K562 (cell line): ENCODE measurements around the gene AIFM3. TPM values are rescaled to one million over a fixed set of nuclear protein-coding genes. Genes with fewer than 3 reads are reported as not detected.

Experiments
- BACH1 ChIP-seq: fragments of 200-800 bp; sonication (Bioruptor generic); IDR thresholded peaks from 2 replicates; pipeline ENCODE4 v1.6.1; 2016; ENCODE audit warnings: missing genetic modification characterization, missing compliant biosample characterization
- COPS2 ChIP-seq: fragments of 450-650 bp; conservative IDR thresholded peaks from 2 replicates; pipeline ENCODE4 v1.6.1; 2016; ENCODE audit warnings: mild to moderate bottlenecking, moderate library complexity
- CREBBP ChIP-seq: IDR thresholded peaks from one replicate; pipeline ENCODE4 v1.6.1; 2012; ENCODE audit warnings: low read depth, mild to moderate bottlenecking, control low read depth, inconsistent platforms, low read length
- DEAF1 ChIP-seq: fragments of 450-650 bp; formaldehyde crosslinking; IDR thresholded peaks from 2 replicates; pipeline ENCODE4 v1.4.0; 2020; ENCODE audit warnings: mild to moderate bottlenecking, moderate library complexity
- ELK3 ChIP-seq: fragments of 450-650 bp; formaldehyde crosslinking; IDR thresholded peaks from 2 replicates; pipeline ENCODE4 v1.4.0; 2020; ENCODE audit warnings: mild to moderate bottlenecking
- ERF ChIP-seq: fragments of 450-650 bp; formaldehyde crosslinking; IDR thresholded peaks from 2 replicates; pipeline ENCODE4 v1.4.0; 2020; ENCODE audit warnings: mild to moderate bottlenecking, mixed read lengths
- ETV1 ChIP-seq: fragments of 450-650 bp; conservative IDR thresholded peaks from 2 replicates; pipeline ENCODE4 v1.6.1; 2016; ENCODE audit warnings: missing genetic modification characterization, control low read depth, low read depth, missing compliant biosample characterization
- FUS ChIP-seq: fragments of 200-400 bp; formaldehyde crosslinking; optimal IDR thresholded peaks from 2 replicates; pipeline ENCODE3; 2017; ENCODE audit warnings: low read depth, low read length
- GTF2F1 ChIP-seq: IDR thresholded peaks from 2 replicates; pipeline ENCODE4 v1.6.1; 2011; ENCODE audit warnings: low read depth, low read length, improper control_type of control experiment
- HDAC8 ChIP-seq: fragments of 450-650 bp; IDR thresholded peaks from 2 replicates; pipeline ENCODE4 v1.6.1; 2016; ENCODE audit warnings: mild to moderate bottlenecking, missing genetic modification characterization, moderate library complexity, missing compliant biosample characterization
- HNRNPK ChIP-seq: fragments of 200-400 bp; formaldehyde crosslinking; IDR thresholded peaks from one replicate; pipeline ENCODE4 v1.6.1; 2018; ENCODE audit warnings: mild to moderate bottlenecking, low read depth, low read length; ENCODE audit not compliant: poor library complexity, severe bottlenecking
- KHSRP ChIP-seq: fragments of 450-650 bp; IDR thresholded peaks from 2 replicates; pipeline ENCODE4 v1.6.1; 2017
- MTF1 ChIP-seq: fragments of 250-450 bp; sonication (Bioruptor Pico); IDR thresholded peaks from 2 replicates; pipeline ENCODE4 v1.9.0; 2021; ENCODE audit warnings: moderate library complexity, mild to moderate bottlenecking, inconsistent platforms, borderline replicate concordance
- NCOR1 ChIP-seq: fragments of 450-650 bp; IDR thresholded peaks from 2 replicates; pipeline ENCODE4 v1.6.1; 2016; ENCODE audit warnings: mild to moderate bottlenecking, moderate library complexity
- POLR2AphosphoS5 ChIP-seq: IDR thresholded peaks from 2 replicates; pipeline ENCODE4 v1.6.1; 2011; ENCODE audit warnings: mild to moderate bottlenecking, low read depth, low read length, moderate library complexity; ENCODE audit not compliant: control insufficient read depth, insufficient read depth
- RBBP5 ChIP-seq: fragments of 200-600 bp; sonication (generic); IDR thresholded peaks from 2 replicates; pipeline ENCODE4 v1.6.1; 2012; ENCODE audit warnings: borderline replicate concordance, mild to moderate bottlenecking, low read length, control low read depth, inconsistent platforms; ENCODE audit not compliant: insufficient read depth, poor library complexity, severe bottlenecking
- RHOXF2B ChIP-seq: fragments of 250-450 bp; sonication (Bioruptor Pico); conservative IDR thresholded peaks from 2 replicates; pipeline ENCODE4 v1.5.1; 2021
- SMAD4 ChIP-seq: fragments of 250-450 bp; sonication (Bioruptor Pico); conservative IDR thresholded peaks from 2 replicates; pipeline ENCODE4 v1.8.0; 2021; ENCODE audit warnings: inconsistent platforms, mild to moderate bottlenecking, moderate library complexity
- SRSF9 ChIP-seq: fragments of 200-400 bp; formaldehyde crosslinking; IDR thresholded peaks from 2 replicates; pipeline ENCODE4 v1.6.1; 2017; ENCODE audit warnings: low read depth, low read length, borderline replicate concordance
- TBL1XR1 ChIP-seq, 2 experiments: IDR thresholded peaks; 2 replicates each; pipeline ENCODE4 v1.6.1; 2012; ENCODE audit warnings: improper control_type of control experiment in 2 of 2, low read length in 2 of 2, mild to moderate bottlenecking in 1 of 2
- TEAD1 ChIP-seq, 2 experiments: fragments of 450-650 bp in 1 of 2; sonication (generic) in 1 of 2; formaldehyde crosslinking; IDR thresholded peaks; 2 replicates each; pipeline versions ENCODE4 v1.4.0 to v1.8.0; 2020 to 2022; ENCODE audit warnings: mild to moderate bottlenecking in 2 of 2, missing genetic modification reagents in 1 of 2
- TFAP4 ChIP-seq: sonication (generic); formaldehyde crosslinking; IDR thresholded peaks from 2 replicates; pipeline ENCODE4 v1.8.0; 2022; ENCODE audit warnings: missing genetic modification reagents, mild to moderate bottlenecking, moderate library complexity, borderline replicate concordance
- ZEB2 ChIP-seq: fragments of 450-650 bp; IDR thresholded peaks from 2 replicates; pipeline ENCODE4 v1.6.1; 2016
- ZNF589 ChIP-seq: fragments of 200-800 bp; sonication (Bioruptor generic); IDR thresholded peaks from 2 replicates; pipeline ENCODE4 v1.6.1; 2016; ENCODE audit warnings: low read depth, missing genetic modification characterization, missing compliant biosample characterization
- polyA plus RNA-seq, 8 experiments: library from polyadenylated mRNA; depleted of rRNA in 4 of 8; stranded (reverse) in 5 of 8; unstranded in 3 of 8; fragments of >200 nt; fragmentation: Nextera tagmentation in 2 of 8; fragmentation: Illumina TruSeq in 1 of 8; extraction: Ambion mirVana in 2 of 8; extraction: Trizol in 1 of 8; gene quantifications; 2 replicates each; pipeline versions ENCODE4 v1.2.1 to v1.2.3, GENCODE V29; 2011 to 2014; ENCODE audit warnings: inconsistent platforms in 1 of 8, missing spikeins in 1 of 8
- total RNA-seq, 7 experiments: library from RNA; depleted of rRNA in 6 of 7; stranded (reverse); fragments of >200 nt in 6 of 7; fragmentation: Illumina TruSeq in 2 of 7; extraction: Trizol in 2 of 7; gene quantifications; 2 replicates each; pipeline versions ENCODE4 v1.2.1 to v1.2.3, GENCODE V29; 2011 to 2021; ENCODE audit warnings: low replicate concordance in 1 of 7
- TF ChIP-seq, protein P1 (sequence below): sonication (generic); formaldehyde crosslinking; IDR thresholded peaks from 2 replicates; pipeline ENCODE4 v1.8.0; 2022; ENCODE audit warnings: mild to moderate bottlenecking, low read depth, missing genetic modification reagents

Gene AIFM3
- total and polyA plus RNA-seq, 9 of the 15 experiments (the other 6 are each of a cell fraction or from before 2014, with no cell fraction given) = 0.03 to 0.20 (median 0.07) TPM; not detected in 1

- TF ChIP-seq, protein P1, sequence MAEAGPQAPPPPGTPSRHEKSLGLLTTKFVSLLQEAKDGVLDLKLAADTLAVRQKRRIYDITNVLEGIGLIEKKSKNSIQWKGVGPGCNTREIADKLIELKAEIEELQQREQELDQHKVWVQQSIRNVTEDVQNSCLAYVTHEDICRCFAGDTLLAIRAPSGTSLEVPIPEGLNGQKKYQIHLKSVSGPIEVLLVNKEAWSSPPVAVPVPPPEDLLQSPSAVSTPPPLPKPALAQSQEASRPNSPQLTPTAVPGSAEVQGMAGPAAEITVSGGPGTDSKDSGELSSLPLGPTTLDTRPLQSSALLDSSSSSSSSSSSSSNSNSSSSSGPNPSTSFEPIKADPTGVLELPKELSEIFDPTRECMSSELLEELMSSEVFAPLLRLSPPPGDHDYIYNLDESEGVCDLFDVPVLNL (CRISPR knock-in tag) = no peak; the same call in 1 of the 2 replicates
- TF ChIP-seq TEAD1 (CRISPR knock-in tag; IDR thresholded peaks at IDR 0.05) (no peak), HDAC8 (tag) (peak; percentile 75), GTF2F1 (no peak), HNRNPK (no peak), ERF (CRISPR knock-in tag) (no peak), BACH1 (no peak), ZEB2 (peak; percentile 12; the same call in 1 of the 2 replicates), RHOXF2B (CRISPR knock-in tag) (no peak), DEAF1 (CRISPR knock-in tag) (no peak), ZNF589 (CRISPR knock-in tag) (no peak), FUS (no peak), MTF1 (no peak), POLR2AphosphoS5 (no peak), ETV1 (tag) (no peak), COPS2 (no peak), TBL1XR1 (IDR thresholded peaks at IDR 0.05; ENCODE audit: low read length in 2 of 2) (peak in 1 of 2 experiments; percentile 72; a peak in 1 of 4 replicates), SMAD4 (CRISPR knock-in tag) (no peak), ELK3 (CRISPR knock-in tag) (no peak), NCOR1 (no peak), KHSRP (no peak), TFAP4 (CRISPR knock-in tag) (no peak), SRSF9 (no peak), RBBP5 (peak; percentile 40), CREBBP (no peak)
Observed at GRCh38 chr22:20937031-20937793, 29.8 kb upstream of the AIFM3 start (continued).
